Right lobe of liver (tissue), 6 donors: ENCODE data around the gene EED. TPM values are rescaled to one million over a fixed set of nuclear protein-coding genes. Genes with fewer than 3 reads are reported as not detected.
"Not testable (repeated sequence)": the region's sequence is repeated elsewhere in the genome, so short reads cannot be mapped to it uniquely, and the experiment has no call there.

Experiments used
- ATAC-seq, 4 donors: fragments of 200-7000 bp; cut with Tn5 transposase; one replicate each; pipeline ENCODE4 v1.9.1; 2020; ENCODE audit warnings: mild to moderate bottlenecking in 4 of 4, moderate library complexity in 4 of 4
- DNase-seq, 3 donors: peaks; one replicate each; pipeline ENCODE4 v3.0.0-alpha.2; 2020
- H3K27ac ChIP-seq, 3 donors: fragments of 200-600 bp; one replicate each; pipeline ENCODE4 v1.8.0; 2022
- H3K27me3 ChIP-seq, 2 donors: fragments of 200-600 bp; one replicate each; pipeline ENCODE4 v1.8.0; 2022
- H3K36me3 ChIP-seq, 4 donors: fragments of 200-600 bp; sonication (generic) in 1 of 4; one replicate each; pipeline versions ENCODE4 v1.5.1 to v1.8.0; 2017 to 2022; ENCODE audit warnings: control low read depth in 1 of 4
- H3K4me1 ChIP-seq, 4 donors: fragments of 200-600 bp; sonication (generic) in 1 of 4; one replicate each; pipeline versions ENCODE4 v1.5.1 to v1.8.0; 2017 to 2022; ENCODE audit warnings: control low read depth in 1 of 4
- H3K4me3 ChIP-seq, 3 donors: fragments of 200-600 bp; one replicate each; pipeline ENCODE4 v1.8.0; 2022
- H3K9me3 ChIP-seq, 4 donors: fragments of 200-600 bp; sonication (generic) in 1 of 4; one replicate each; pipeline versions ENCODE4 v1.5.1 to v1.8.0; 2017 to 2022; ENCODE audit warnings: control low read depth in 1 of 4
- CTCF ChIP-seq, 4 donors: fragments of 200-600 bp in 3 of 4; fragments of 450-650 bp in 1 of 4; IDR thresholded peaks; one replicate each; pipeline versions ENCODE4 v1.5.1 to v1.8.0; 2016 to 2022; ENCODE audit warnings: antibody characterized with exemption in 4 of 4, mild to moderate bottlenecking in 2 of 4
- POLR2A ChIP-seq: fragments of 450-650 bp; IDR thresholded peaks from one replicate; pipeline ENCODE4 v1.6.1; 2017; ENCODE audit warnings: antibody characterized with exemption, mild to moderate bottlenecking
- WGBS: methylation state at CpG from one replicate; pipeline ENCODE4 v1.1.6; 2018; ENCODE audit warnings: low coverage, low lambda C conversion rate; ENCODE audit not compliant: insufficient coverage; ENCODE audit errors: missing lambda C conversion rate; 5-methylcytosine and 5-hydroxymethylcytosine counted together
- intact Hi-C, 2 donors: fragments of 100-400 bp; cut with DNase I; formaldehyde crosslinking; loops; one replicate each; pipeline versions ENCODE4 v1.11.2 to v1.14.1; 2022
- total RNA-seq, 6 experiments: library from RNA; depleted of rRNA in 2 of 6; stranded (reverse); fragments of >200 nt in 2 of 6; fragmentation: NEBNext Ultra II Directional in 3 of 6; extraction: Animal tissue kit (Norgen Biotek cat#: 25700) in 3 of 6; gene quantifications; one replicate each; pipeline versions ENCODE4 v1.1.0 to v1.2.4, GENCODE V29; 2016 to 2023
- donor health status: DM: no; HTN: yes; CAD: no.
- donor health status: DM: no; HTN: no; CAD: no.
- donor health status: DM: no; HTN: no; CAD: no.
- donor health status: DM: no; HTN: yes; CAD: no.
- donor health status: DM: no; HTN: yes; CAD: no.

EED gene
- total RNA-seq, 6 experiments from 2014 or later = 6.7 to 10.4 (median 8.9) TPM

- no peak for TF ChIP-seq CTCF (IDR thresholded peaks at IDR 0.05)
- no peak for TF ChIP-seq POLR2A
- intact Hi-C loops = no loop called here
- ATAC-seq = no peak
- no peak overlapping the region for H3K4me3 ChIP-seq
- no peaks in the 10 kb centered on the region for H3K36me3 ChIP-seq
- DNase-seq = no peak
- no peak overlapping the region for H3K27ac ChIP-seq
- H3K9me3 ChIP-seq = no peaks in the 10 kb centered on the region
- peaks cover 0 to 5% (median 0%) of the 10 kb centered on the region in 4 donors for H3K4me1 ChIP-seq
- 68% methylated on average over 3 of the region's 3 CpGs for WGBS
- no peaks in the 10 kb centered on the region for H3K27me3 ChIP-seq
Measured at GRCh38 chr11:86228269-86229038, 16.1 kb upstream of the EED start.

- ATAC-seq, H3K36me3 ChIP-seq, DNase-seq, intact Hi-C loops, H3K9me3 ChIP-seq, H3K27me3 ChIP-seq, H3K27ac ChIP-seq, H3K4me1 ChIP-seq, H3K4me3 ChIP-seq: not testable (repeated sequence)
- WGBS = 74% methylated on average over 3 of the region's 3 CpGs
Measured at GRCh38 chr11:86229039-86229330, 15.6 kb upstream of the EED start.

- DNase-seq = no peak
- intact Hi-C loops = no loop called here
Measured at GRCh38 chr11:86230179-86230804, 14.3 kb upstream of the EED start.

GRCh38 chr11:86230921-86231434, 13.6 kb upstream of the EED start:
- H3K27me3 ChIP-seq = no peaks in the 10 kb centered on the region
- no peaks in the 10 kb centered on the region for H3K36me3 ChIP-seq
- no peaks in the 10 kb centered on the region for H3K9me3 ChIP-seq
- no peak for DNase-seq
- H3K4me1 ChIP-seq = peaks cover 0 to 5% (median 0%) of the 10 kb centered on the region in 4 donors
- no peak for ATAC-seq
- TF ChIP-seq CTCF (IDR thresholded peaks at IDR 0.05) (no peak), POLR2A (no peak)
- H3K27ac ChIP-seq = no peak overlapping the region
- H3K4me3 ChIP-seq = no peak overlapping the region
- intact Hi-C loops = no loop called here

More at GRCh38 chr11:86230179-86230804, 14.3 kb upstream of the EED start:
- H3K4me3 ChIP-seq = no peak overlapping the region
- H3K4me1 ChIP-seq = peaks cover 0 to 5% (median 0%) of the 10 kb centered on the region in 4 donors
- no CpG with 5 or more reads among the region's 1 CpG for WGBS
- H3K36me3 ChIP-seq = no peaks in the 10 kb centered on the region
- TF ChIP-seq CTCF (IDR thresholded peaks at IDR 0.05) = no peak
- no peak for TF ChIP-seq POLR2A
- H3K27ac ChIP-seq = no peak overlapping the region
- ATAC-seq = no peak
- no peaks in the 10 kb centered on the region for H3K9me3 ChIP-seq
- H3K27me3 ChIP-seq = no peaks in the 10 kb centered on the region

GRCh38 chr11:86232556-86232955, 12.0 kb upstream of the EED start:
- no peak for ATAC-seq
- TF ChIP-seq POLR2A (no peak), CTCF (IDR thresholded peaks at IDR 0.05) (no peak)
- intact Hi-C loops = no loop called here

More at GRCh38 chr11:86232556-86232955, 12.0 kb upstream of the EED start:
- no peak overlapping the region for H3K27ac ChIP-seq
- no peaks in the 10 kb centered on the region for H3K36me3 ChIP-seq
- no peaks in the 10 kb centered on the region for H3K27me3 ChIP-seq
- no peaks in the 10 kb centered on the region for H3K4me1 ChIP-seq
- no peak overlapping the region for H3K4me3 ChIP-seq
- DNase-seq = no peak
- H3K9me3 ChIP-seq = no peaks in the 10 kb centered on the region
